RWPE2 (cell line): ENCODE data around the gene RPS5.

ENCODE experiments used
- ATAC-seq: fragments of 200-7000 bp; cut with Tn5 transposase; 3 replicates; pipeline ENCODE4 v1.9.1; 2021; ENCODE audit warnings: low read depth
- DNase-seq: peaks from one replicate; pipeline ENCODE4 v3.0.0-alpha.2; 2020; ENCODE audit warnings: low spot score
- H3K27ac ChIP-seq: fragments of 450-650 bp; 2 replicates; pipeline ENCODE4 v1.5.1; 2017; ENCODE audit warnings: mild to moderate bottlenecking; ENCODE audit not compliant: poor library complexity, severe bottlenecking
- H3K27me3 ChIP-seq: fragments of 250-450 bp; sonication (Bioruptor Pico); 2 replicates; pipeline ENCODE4 v1.5.1; 2021; ENCODE audit warnings: mild to moderate bottlenecking, moderate library complexity; ENCODE audit not compliant: insufficient read depth, poor library complexity, severe bottlenecking
- H3K36me3 ChIP-seq: fragments of 250-450 bp; sonication (Bioruptor Pico); 2 replicates; pipeline ENCODE4 v1.5.1; 2020; ENCODE audit warnings: low read depth, mild to moderate bottlenecking, moderate library complexity
- H3K4me1 ChIP-seq: fragments of 250-450 bp; sonication (Bioruptor Pico); 2 replicates; pipeline ENCODE4 v1.5.1; 2021; ENCODE audit warnings: mild to moderate bottlenecking, moderate library complexity; ENCODE audit not compliant: insufficient read depth, poor library complexity, severe bottlenecking
- H3K4me3 ChIP-seq: fragments of 250-450 bp; sonication (Bioruptor Pico); 2 replicates; pipeline ENCODE4 v1.5.1; 2021; ENCODE audit warnings: mild to moderate bottlenecking, moderate library complexity; ENCODE audit not compliant: severe bottlenecking
- H3K9me3 ChIP-seq: fragments of 250-450 bp; sonication (Bioruptor Pico); 2 replicates; pipeline ENCODE4 v1.5.1; 2021; ENCODE audit warnings: mild to moderate bottlenecking, moderate library complexity; ENCODE audit not compliant: severe bottlenecking
- TF ChIP-seq, protein P1 (sequence below): fragments of 450-650 bp; IDR thresholded peaks from one replicate; pipeline ENCODE4 v1.5.1; 2017; ENCODE audit warnings: mild to moderate bottlenecking, moderate library complexity; ENCODE audit not compliant: poor library complexity, severe bottlenecking

RPS5 gene

DNA sequence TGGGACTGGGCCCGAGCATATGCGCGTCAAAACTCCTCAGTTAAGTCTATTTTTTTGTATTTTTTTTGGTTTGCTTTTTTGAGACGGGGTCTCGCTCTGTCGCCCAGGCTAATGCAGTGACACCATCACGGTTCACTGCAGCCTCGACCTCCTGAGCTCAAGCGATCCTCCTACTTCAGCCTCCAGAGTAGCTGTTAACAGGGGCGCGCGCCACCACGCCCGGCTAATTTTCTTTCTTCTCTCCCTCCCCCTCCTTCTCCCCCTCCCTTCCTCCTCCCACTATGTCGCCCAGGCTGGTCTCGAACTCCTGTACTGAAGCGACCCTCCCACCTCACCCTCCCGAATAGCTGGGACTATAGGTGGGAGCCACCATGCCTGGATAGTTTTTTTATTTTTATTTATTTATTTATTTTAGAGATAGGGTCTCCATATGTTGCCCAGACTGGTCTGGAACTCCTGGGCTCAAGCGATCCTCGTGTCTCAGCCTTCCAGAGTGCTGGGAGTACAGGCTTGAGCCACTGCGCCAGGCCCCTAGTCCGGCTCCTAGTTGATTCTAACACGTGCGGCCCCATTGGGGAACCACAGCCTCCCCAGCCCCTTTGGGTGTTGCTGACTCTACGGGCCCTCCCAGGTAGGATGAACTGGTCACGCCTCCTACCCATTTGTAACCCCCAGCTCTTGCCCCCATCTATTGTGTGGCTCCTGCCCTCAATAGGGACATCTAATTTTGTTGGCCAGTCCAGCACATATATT lies 5.4 kb upstream of the RPS5 start:
- DNase-seq (peak; percentile 52), ATAC-seq (no peak)
- Histone ChIP-seq H3K36me3 (no peaks in the 10 kb centered on the region), H3K4me1 (no peaks in the 10 kb centered on the region), H3K9me3 (no peaks in the 10 kb centered on the region), H3K4me3 (peak overlapping the region; percentile 68), H3K27ac (peak overlapping the region; percentile 42), H3K27me3 (no peaks in the 10 kb centered on the region)
- TF ChIP-seq, protein P1, sequence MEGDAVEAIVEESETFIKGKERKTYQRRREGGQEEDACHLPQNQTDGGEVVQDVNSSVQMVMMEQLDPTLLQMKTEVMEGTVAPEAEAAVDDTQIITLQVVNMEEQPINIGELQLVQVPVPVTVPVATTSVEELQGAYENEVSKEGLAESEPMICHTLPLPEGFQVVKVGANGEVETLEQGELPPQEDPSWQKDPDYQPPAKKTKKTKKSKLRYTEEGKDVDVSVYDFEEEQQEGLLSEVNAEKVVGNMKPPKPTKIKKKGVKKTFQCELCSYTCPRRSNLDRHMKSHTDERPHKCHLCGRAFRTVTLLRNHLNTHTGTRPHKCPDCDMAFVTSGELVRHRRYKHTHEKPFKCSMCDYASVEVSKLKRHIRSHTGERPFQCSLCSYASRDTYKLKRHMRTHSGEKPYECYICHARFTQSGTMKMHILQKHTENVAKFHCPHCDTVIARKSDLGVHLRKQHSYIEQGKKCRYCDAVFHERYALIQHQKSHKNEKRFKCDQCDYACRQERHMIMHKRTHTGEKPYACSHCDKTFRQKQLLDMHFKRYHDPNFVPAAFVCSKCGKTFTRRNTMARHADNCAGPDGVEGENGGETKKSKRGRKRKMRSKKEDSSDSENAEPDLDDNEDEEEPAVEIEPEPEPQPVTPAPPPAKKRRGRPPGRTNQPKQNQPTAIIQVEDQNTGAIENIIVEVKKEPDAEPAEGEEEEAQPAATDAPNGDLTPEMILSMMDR, result no peak

DNA sequence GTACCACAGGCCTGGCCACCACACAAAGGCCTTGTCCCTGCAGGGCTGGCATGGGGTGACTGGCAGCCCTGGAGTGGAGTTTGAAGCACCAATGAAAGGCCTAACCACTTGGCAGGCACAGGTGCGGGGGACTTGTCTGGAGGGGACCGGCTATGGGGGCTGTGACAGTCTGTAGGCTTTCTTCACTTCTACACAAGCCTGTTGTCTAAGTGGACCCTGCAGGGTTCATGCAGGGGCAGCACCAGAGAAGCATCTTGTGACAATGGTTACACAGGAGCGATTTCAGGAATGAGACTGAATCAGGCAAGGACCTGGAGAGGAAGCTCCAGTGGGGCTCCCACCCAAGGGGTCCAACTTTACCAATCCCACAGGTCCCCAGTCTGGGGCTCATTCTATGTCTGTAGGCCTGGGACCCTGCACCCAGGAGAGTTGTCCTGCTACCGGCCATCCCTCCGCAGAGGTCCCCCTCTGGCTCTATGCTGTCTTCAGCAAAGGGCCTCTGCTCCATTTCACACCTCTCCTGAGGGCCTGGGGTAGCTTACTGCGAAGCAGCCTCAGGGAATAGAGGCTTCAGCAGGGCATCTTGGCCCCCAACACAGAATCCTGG lies 4.0 kb upstream of the RPS5 start:
- Histone ChIP-seq H3K4me1 (no peaks in the 10 kb centered on the region), H3K27me3 (no peaks in the 10 kb centered on the region), H3K27ac (no peak overlapping the region), H3K36me3 (peaks cover 9% of the 10 kb centered on the region), H3K9me3 (no peaks in the 10 kb centered on the region), H3K4me3 (no peak overlapping the region)
- ATAC-seq (no peak), DNase-seq (no peak)
- TF ChIP-seq, protein P1, result no peak

DNA sequence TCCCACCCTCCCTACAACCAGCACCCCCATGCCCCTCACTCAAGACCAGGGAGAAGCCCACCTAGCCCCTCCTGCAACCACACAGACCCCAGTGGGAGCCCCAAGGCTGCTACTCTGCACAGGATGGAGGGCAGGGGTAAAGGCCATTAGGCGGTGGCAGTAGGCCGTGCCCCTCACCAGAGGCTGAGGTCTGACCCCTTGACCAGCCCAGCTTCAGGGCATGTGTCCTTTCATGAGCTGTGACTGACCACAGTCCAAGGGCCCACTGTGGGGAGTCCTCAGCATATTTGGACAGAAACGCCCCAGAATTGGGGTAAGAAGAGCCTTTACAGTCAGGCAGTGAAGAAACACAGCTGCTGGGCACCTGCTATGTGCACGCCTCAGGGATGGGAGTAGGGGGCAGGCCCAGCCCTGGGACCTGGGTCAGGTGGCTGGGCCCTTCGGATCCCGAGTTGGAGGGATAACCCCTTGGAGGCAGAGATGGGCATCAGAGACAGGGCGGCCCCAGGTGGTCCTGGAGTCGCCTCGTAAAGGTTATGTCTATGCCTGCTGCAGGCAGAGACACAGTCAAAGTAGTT lies 1.7 kb upstream of the RPS5 start:
- Histone ChIP-seq H3K9me3 (no peaks in the 10 kb centered on the region), H3K27ac (peak overlapping the region; percentile 88), H3K4me3 (peak overlapping the region; percentile 62), H3K36me3 (peaks cover 31% of the 10 kb centered on the region), H3K27me3 (no peaks in the 10 kb centered on the region), H3K4me1 (peaks cover 9% of the 10 kb centered on the region)
- no peak for ATAC-seq
- DNase-seq, result no peak
- TF ChIP-seq, protein P1, result no peak

GRCh38 chr19:58385891-58386575 lies 1.0 kb upstream of the RPS5 start:
- TF ChIP-seq, protein P1, result no peak
- Histone ChIP-seq H3K4me3 (peak overlapping the region; percentile 62), H3K27ac (peak overlapping the region; percentile 88), H3K9me3 (no peaks in the 10 kb centered on the region), H3K36me3 (peaks cover 37% of the 10 kb centered on the region), H3K4me1 (peaks cover 9% of the 10 kb centered on the region), H3K27me3 (no peaks in the 10 kb centered on the region)
- ATAC-seq, result peak; percentile 7; the same call in 2 of the 3 replicates
- DNase-seq, result peak; percentile 44
